IPS-NIHi7 (cell line): ENCODE results near the gene RAB7B.

Experiments used
- DNase-seq: peaks from one replicate; pipeline ENCODE4 v3.0.0; 2012; ENCODE audit warnings: mixed read lengths; ENCODE audit errors: extremely low spot score

Gene RAB7B

GRCh38 chr1:205948886-205949285, 54.3 kb downstream of the RAB7B start:
- no peak for DNase-seq

GRCh38 chr1:205948039-205948438, 55.2 kb downstream of the RAB7B start:
- DNase-seq, result no peak

GRCh38 chr1:205947024-205947423, 56.2 kb downstream of the RAB7B start:
- DNase-seq, result no peak

GRCh38 chr1:205945069-205945468, 58.1 kb downstream of the RAB7B start:
- no peak for DNase-seq

- no peak for DNase-seq
These were observed 58.7 kb downstream of the RAB7B start for GRCh38 chr1:205944525-205944924.

- no peak for DNase-seq
These were observed 60.0 kb downstream of the RAB7B start, which contains the start of gene SLC26A9 for GRCh38 chr1:205943245-205943644. SLC26A9 (minus strand) TSS chr1:205943456; CDS start chr1:205935820, 7,636 bp downstream.

- DNase-seq, result no peak
These were observed 60.5 kb downstream of the RAB7B start for GRCh38 chr1:205942631-205943159.

GRCh38 chr1:205940710-205941109, 62.5 kb downstream of the RAB7B start:
- DNase-seq, result no peak

- DNase-seq, result peak; percentile 89
These were observed 63.4 kb downstream of the RAB7B start for GRCh38 chr1:205939690-205940330.

GRCh38 chr1:205938682-205939081, 64.5 kb downstream of the RAB7B start:
- DNase-seq, result no peak

- no peak for DNase-seq
These were observed 66.2 kb downstream of the RAB7B start for GRCh38 chr1:205936846-205937586.

GRCh38 chr1:205936311-205936710, 66.9 kb downstream of the RAB7B start:
- no peak for DNase-seq

- no peak for DNase-seq
These were observed 67.3 kb downstream of the RAB7B start for GRCh38 chr1:205935869-205936268.

- DNase-seq, result no peak
These were observed 68.4 kb downstream of the RAB7B start for GRCh38 chr1:205934788-205935187.

GRCh38 chr1:205933671-205934618, 69.2 kb downstream of the RAB7B start:
- peak; percentile 53 for DNase-seq

- DNase-seq, result no peak
These were observed 70.4 kb downstream of the RAB7B start for GRCh38 chr1:205932776-205933175.

- no peak for DNase-seq
These were observed 72.4 kb downstream of the RAB7B start for GRCh38 chr1:205930799-205931281.

GRCh38 chr1:205930195-205930577, 73.0 kb downstream of the RAB7B start:
- DNase-seq, result no peak

- no peak for DNase-seq
These were observed 73.5 kb downstream of the RAB7B start for GRCh38 chr1:205929496-205930194.

- DNase-seq, result no peak
These were observed 74.9 kb downstream of the RAB7B start for GRCh38 chr1:205928317-205928716.

- no peak for DNase-seq
These were observed 75.5 kb downstream of the RAB7B start for GRCh38 chr1:205927676-205928075.
